ENCODE measurements around the gene ZNF224. TPM values are rescaled to one million over a fixed set of nuclear protein-coding genes. Genes with fewer than 3 reads are reported as not detected.

The ZNF224 gene
- total and polyA plus RNA-seq, 9 donors, result 16.2 to 31.0 (median 24.1) TPM

DNA sequence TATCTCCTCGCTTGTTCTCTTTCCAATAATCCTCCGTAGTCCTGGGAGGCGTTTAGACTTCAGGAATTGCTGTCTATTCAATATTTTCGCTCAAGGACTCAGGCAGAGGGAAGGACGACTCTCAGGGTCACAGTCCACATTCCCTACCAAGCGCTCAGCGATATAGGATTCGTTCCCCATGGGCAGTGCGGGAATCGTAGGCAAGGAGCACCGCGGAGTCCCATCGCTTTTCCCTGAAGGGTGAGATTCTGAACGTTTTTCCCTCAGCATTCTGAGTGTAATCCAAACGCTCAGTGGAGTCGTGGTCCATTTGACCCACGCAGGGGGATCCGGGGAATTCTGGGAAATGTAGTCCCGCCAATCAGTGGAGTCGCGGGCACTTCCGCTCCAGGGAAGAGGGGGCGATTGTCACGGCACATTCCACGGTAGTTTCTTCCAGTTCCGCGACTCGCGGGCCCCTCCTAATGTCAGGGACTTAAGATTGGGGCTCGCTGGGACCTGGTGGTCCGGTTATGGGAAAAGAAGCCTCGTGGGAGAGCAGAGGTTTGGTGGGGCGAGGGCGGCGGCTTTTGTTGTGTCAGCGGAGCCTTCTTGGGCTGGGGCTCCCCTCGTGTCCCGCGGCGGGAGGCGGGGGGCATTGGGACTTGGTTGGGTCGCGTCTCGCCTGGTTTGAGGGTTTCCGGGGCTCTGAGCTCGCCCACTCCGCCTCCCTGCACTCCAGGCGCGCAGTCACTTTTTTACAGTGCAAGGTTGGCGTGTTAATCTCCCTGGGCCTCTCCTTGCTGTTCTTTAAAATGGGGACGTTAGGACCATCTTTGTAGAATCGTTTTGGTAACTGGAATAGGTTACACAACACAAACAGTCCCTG, 47.3 kb downstream of the ZNF224 start, which contains the start of gene ZNF234:
TSS of gene ZNF234 (plus strand) at position 364 of the 868 bp plus-strand sequence. CDS start 3,079 bp downstream, outside the sequence.
- intact Hi-C loops (cut with DNase I), result no loop called here
- 0 to 1% (median 0%) methylated on average over 45 to 52 of the region's 52 CpGs for whole genome bisulfite sequencing, 3 donors
- TF ChIP-seq, protein P1, sequence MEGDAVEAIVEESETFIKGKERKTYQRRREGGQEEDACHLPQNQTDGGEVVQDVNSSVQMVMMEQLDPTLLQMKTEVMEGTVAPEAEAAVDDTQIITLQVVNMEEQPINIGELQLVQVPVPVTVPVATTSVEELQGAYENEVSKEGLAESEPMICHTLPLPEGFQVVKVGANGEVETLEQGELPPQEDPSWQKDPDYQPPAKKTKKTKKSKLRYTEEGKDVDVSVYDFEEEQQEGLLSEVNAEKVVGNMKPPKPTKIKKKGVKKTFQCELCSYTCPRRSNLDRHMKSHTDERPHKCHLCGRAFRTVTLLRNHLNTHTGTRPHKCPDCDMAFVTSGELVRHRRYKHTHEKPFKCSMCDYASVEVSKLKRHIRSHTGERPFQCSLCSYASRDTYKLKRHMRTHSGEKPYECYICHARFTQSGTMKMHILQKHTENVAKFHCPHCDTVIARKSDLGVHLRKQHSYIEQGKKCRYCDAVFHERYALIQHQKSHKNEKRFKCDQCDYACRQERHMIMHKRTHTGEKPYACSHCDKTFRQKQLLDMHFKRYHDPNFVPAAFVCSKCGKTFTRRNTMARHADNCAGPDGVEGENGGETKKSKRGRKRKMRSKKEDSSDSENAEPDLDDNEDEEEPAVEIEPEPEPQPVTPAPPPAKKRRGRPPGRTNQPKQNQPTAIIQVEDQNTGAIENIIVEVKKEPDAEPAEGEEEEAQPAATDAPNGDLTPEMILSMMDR (IDR thresholded peaks at IDR 0.05), result no peak
- TF ChIP-seq POLR2A (IDR thresholded peaks at IDR 0.05) (no peak), EP300 (IDR thresholded peaks at IDR 0.05) (no peak)
- Histone ChIP-seq H3K27ac (peak within 1 kb of the TSS; percentile 22 to 61), H3K27me3 (no peaks in the 10 kb centered on the region), H3K4me1 (ENCODE audit: insufficient read depth) (peaks cover 3% of the 10 kb centered on the region), H3K9me3 (no peaks in the 10 kb centered on the region), H3K36me3 (no peaks in the 10 kb centered on the region), H3K4me3 (peak within 1 kb of the TSS; percentile 70)
- DNase-seq, result peak; percentile 78 to 86 (median 83)

DNA sequence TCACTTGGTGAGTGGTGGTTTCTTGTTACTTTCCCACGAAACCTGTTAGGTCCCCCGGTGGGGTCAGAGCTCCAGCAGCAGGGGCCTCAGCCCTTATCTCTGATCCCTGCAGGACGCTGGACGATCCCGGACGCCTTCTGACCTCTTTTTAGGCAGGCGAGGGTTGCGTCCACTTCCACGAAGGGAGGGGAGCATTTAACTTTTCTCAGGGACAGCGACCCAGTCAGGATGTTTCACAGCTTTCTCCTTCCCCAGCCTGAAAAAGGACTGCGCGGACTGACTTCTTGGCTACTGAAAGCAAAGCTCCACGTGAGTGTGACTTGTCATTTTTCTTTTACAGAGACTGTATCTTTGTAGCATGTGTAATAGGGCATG, 47.9 kb downstream of the ZNF224 start:
- peak in 2 of 5 donors; percentile 10 to 20 for DNase-seq
- Histone ChIP-seq H3K27ac (no peak overlapping the region), H3K4me1 (ENCODE audit: insufficient read depth) (peaks cover 3% of the 10 kb centered on the region), H3K27me3 (no peaks in the 10 kb centered on the region), H3K36me3 (no peaks in the 10 kb centered on the region), H3K9me3 (no peaks in the 10 kb centered on the region), H3K4me3 (peak overlapping the region; percentile 70)
- TF ChIP-seq POLR2A (IDR thresholded peaks at IDR 0.05), result no peak
- TF ChIP-seq EP300 (IDR thresholded peaks at IDR 0.05), result no peak
- TF ChIP-seq, protein P1 (IDR thresholded peaks at IDR 0.05), result no peak
- intact Hi-C loops (cut with DNase I), result no loop called here
- WGBS, 3 donors, result 1 to 2% (median 2%) methylated on average over 13 of the region's 13 CpGs

DNA sequence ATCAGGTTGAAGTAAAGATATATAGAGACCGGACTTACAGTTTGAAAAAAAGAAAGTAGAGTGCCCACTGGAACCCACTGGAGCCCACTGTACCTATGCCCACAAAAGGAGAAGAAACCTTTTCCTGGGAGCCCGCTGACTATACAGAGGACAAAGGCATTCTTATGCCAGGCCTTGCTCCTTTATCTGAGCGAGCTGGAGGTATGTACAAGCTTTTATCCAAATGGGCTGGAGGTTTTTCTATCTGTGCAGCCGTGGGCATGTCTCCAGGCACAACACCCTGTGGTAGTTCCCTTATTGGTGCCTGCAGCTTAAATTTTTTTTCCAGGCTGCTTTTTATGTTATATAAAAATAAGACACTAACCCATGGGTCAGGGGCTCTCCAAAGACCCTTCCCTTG, 55.6 kb downstream of the ZNF224 start:
- Histone ChIP-seq H3K27me3 (no peaks in the 10 kb centered on the region), H3K9me3 (peaks cover 0 to 51% of the 10 kb centered on the region in 2 donors), H3K4me1 (ENCODE audit: insufficient read depth) (no peaks in the 10 kb centered on the region), H3K4me3 (no peak overlapping the region), H3K36me3 (peaks cover 4% of the 10 kb centered on the region), H3K27ac (no peak overlapping the region)
- 97 to 99% (median 98%) methylated on average over 4 of the region's 4 CpGs for WGBS, 3 donors
- intact Hi-C loops (cut with DNase I), result no loop called here
- DNase-seq, result no peak
- TF ChIP-seq, protein P1 (IDR thresholded peaks at IDR 0.05), result no peak
- TF ChIP-seq POLR2A (IDR thresholded peaks at IDR 0.05) (no peak), EP300 (IDR thresholded peaks at IDR 0.05) (no peak)

DNA sequence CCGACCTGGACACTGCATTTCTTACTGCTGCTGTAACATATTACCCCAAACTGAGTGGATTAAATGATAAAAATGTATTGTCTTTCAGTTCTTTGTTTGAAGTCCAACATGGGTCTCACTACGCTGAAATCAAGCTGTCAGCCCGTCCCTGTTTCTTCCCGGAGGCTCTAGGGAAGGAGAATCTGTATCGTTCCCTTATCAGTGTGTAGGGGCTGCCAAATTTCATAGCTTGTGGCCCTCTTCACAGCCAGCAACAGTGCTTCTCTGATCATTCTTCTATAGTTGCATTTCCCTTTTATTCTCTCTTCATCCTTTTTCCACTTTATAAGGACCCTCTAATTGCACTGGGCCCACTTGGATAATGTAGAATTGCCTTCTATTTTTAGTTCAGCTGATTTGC, 57.3 kb downstream of the ZNF224 start:
- H3K27me3 ChIP-seq, result no peaks in the 10 kb centered on the region
- no peak overlapping the region for H3K27ac ChIP-seq
- TF ChIP-seq EP300 (IDR thresholded peaks at IDR 0.05) (no peak), POLR2A (IDR thresholded peaks at IDR 0.05) (no peak)
- TF ChIP-seq, protein P1 (IDR thresholded peaks at IDR 0.05), result no peak
- no peaks in the 10 kb centered on the region for H3K4me1 ChIP-seq (ENCODE audit: insufficient read depth)
- 92 to 97% (median 94%) methylated on average over 5 of the region's 5 CpGs for WGBS, 3 donors
- no peak for DNase-seq
- H3K4me3 ChIP-seq, result no peak overlapping the region
- intact Hi-C loops (cut with DNase I), result no loop called here
- H3K9me3 ChIP-seq, result peaks cover 8 to 66% of the 10 kb centered on the region in 2 donors
- peaks cover 8% of the 10 kb centered on the region for H3K36me3 ChIP-seq

Data from ovary (tissue), 9 donors.